22Rv1 (cell line): ENCODE data around the gene RAP1A.

Experiments used
- ZFX ChIP-seq: fragments of 450-650 bp; IDR thresholded peaks from 2 replicates; pipeline ENCODE4 v1.6.1; 2017; ENCODE audit warnings: antibody characterized with exemption, borderline replicate concordance
- TF ChIP-seq, protein P1 (sequence below): fragments of 450-650 bp; IDR thresholded peaks from 2 replicates; pipeline ENCODE4 v1.5.1; 2017; ENCODE audit warnings: mild to moderate bottlenecking

DNA sequence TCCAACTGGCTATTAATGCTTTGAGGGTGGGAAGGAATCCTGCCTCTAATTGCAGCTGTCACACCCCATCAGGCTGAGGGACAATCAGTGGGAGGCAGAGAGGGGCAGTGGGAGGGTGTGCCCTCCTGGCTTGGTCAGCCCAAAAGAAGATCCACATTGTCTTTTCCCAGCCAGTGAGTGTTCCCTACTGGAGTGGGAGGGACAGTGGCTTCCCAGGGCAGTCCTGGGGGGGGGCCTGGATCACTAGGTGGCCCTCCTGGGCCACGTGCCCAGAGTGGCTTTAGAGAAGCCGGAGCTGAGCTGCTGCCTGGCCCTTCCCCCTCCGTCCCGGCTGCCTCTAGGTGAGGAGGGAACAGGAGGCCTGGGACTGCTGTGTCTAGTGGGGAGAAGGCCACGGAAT lies 105.6 kb downstream of the RAP1A start:
- TF ChIP-seq, protein P1, sequence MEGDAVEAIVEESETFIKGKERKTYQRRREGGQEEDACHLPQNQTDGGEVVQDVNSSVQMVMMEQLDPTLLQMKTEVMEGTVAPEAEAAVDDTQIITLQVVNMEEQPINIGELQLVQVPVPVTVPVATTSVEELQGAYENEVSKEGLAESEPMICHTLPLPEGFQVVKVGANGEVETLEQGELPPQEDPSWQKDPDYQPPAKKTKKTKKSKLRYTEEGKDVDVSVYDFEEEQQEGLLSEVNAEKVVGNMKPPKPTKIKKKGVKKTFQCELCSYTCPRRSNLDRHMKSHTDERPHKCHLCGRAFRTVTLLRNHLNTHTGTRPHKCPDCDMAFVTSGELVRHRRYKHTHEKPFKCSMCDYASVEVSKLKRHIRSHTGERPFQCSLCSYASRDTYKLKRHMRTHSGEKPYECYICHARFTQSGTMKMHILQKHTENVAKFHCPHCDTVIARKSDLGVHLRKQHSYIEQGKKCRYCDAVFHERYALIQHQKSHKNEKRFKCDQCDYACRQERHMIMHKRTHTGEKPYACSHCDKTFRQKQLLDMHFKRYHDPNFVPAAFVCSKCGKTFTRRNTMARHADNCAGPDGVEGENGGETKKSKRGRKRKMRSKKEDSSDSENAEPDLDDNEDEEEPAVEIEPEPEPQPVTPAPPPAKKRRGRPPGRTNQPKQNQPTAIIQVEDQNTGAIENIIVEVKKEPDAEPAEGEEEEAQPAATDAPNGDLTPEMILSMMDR = no peak
- TF ChIP-seq ZFX = no peak
